Endothelial cell of umbilical vein (primary cell): ENCODE data around the gene EP400. TPM values are rescaled to one million over a fixed set of nuclear protein-coding genes. Genes with fewer than 3 reads are reported as not detected.

Experiments
- BruUV-seq: library from RNA; stranded (reverse); fragments of 400-500 nt; replicated peaks from 2 replicates; lab custom pipeline; 2021; lab: Mats Ljungman, UMichigan
- CTCF ChIA-PET: fragments of 300-600, 350-600 bp; sonication (Branson Sonifier 250); formaldehyde crosslinking; loops from one replicate; lab custom pipeline; 2021; ENCODE audit warnings: antibody characterized with exemption, inconsistent platforms; lab: Charles Lee
- POLR2A ChIA-PET: fragments of 300-600, 350-600 bp; sonication (Branson Sonifier 250); formaldehyde crosslinking; loops from one replicate; lab custom pipeline; 2021; ENCODE audit warnings: antibody characterized with exemption, inconsistent platforms; lab: Charles Lee
- DNase-seq: peaks from one replicate; pipeline ENCODE4 v3.0.0-alpha.2; 2011; ENCODE audit warnings: low read depth, low spot score
- FAIRE-seq: peaks from 2 replicates; lab custom pipeline; 2011; peaks lifted over from hg19 to GRCh38; lab: Jason Lieb, UNC
- H2AFZ ChIP-seq: 2 replicates; pipeline ENCODE4 v1.6.0; 2012; ENCODE audit warnings: low read depth, low read length, control low read depth, inconsistent platforms
- H3K27ac ChIP-seq: 2 replicates; pipeline ENCODE4 v1.5.1; 2011; ENCODE audit warnings: low read depth, mild to moderate bottlenecking, control low read depth, low read length, moderate library complexity; ENCODE audit not compliant: insufficient read depth
- H3K27me3 ChIP-seq, 2 experiments: 2 replicates each; pipeline versions ENCODE4 v1.6.0 to v1.6.1; 2011; ENCODE audit warnings: low read length in 2 of 2, mixed read lengths in 1 of 2; ENCODE audit not compliant: control insufficient read depth in 2 of 2, insufficient read depth in 2 of 2
- H3K36me3 ChIP-seq, 2 experiments: 2 replicates in 1 of 2; 3 replicates in 1 of 2; pipeline ENCODE4 v1.5.1; 2011; ENCODE audit warnings: low read length in 2 of 2, mild to moderate bottlenecking in 1 of 2, moderate library complexity in 1 of 2; ENCODE audit not compliant: control insufficient read depth in 2 of 2, insufficient read depth in 2 of 2; ENCODE audit errors: extremely low read depth in 1 of 2
- H3K4me1 ChIP-seq: 3 replicates; pipeline ENCODE4 v1.5.1; 2011; ENCODE audit warnings: mild to moderate bottlenecking, low read length; ENCODE audit not compliant: control insufficient read depth, insufficient read depth; ENCODE audit errors: extremely low read depth
- H3K4me2 ChIP-seq: 2 replicates; pipeline ENCODE4 v1.6.1; 2011; ENCODE audit warnings: low read length, control low read depth, mixed read lengths; ENCODE audit not compliant: insufficient read depth
- H3K4me3 ChIP-seq, 3 experiments: fragments of 200-600 bp in 1 of 3; sonication (generic), shearing (Covaris generic) in 1 of 3; replicated peaks in 1 of 3; 2 replicates each; pipeline ENCODE4 v1.5.1; 2011 to 2016; ENCODE audit warnings: control low read depth in 3 of 3, low read length in 3 of 3, mild to moderate bottlenecking in 2 of 3, inconsistent platforms in 1 of 3, low read depth in 1 of 3, moderate library complexity in 1 of 3; ENCODE audit not compliant: insufficient read depth in 1 of 3
- H3K79me2 ChIP-seq: 2 replicates; pipeline ENCODE4 v1.6.0; 2012; ENCODE audit warnings: low read length, inconsistent platforms; ENCODE audit not compliant: control insufficient read depth, insufficient read depth
- H3K9ac ChIP-seq: replicated peaks from 2 replicates; pipeline ENCODE3; 2011; ENCODE audit warnings: low read length, control low read depth; ENCODE audit not compliant: insufficient read depth; ENCODE audit errors: extremely low read depth
- H3K9me1 ChIP-seq: replicated peaks from 3 replicates; pipeline ENCODE4 v1.6.0; 2011; ENCODE audit warnings: mild to moderate bottlenecking, low read length; ENCODE audit not compliant: control insufficient read depth, insufficient read depth; ENCODE audit errors: extremely low read depth
- H3K9me3 ChIP-seq: replicated peaks from 2 replicates; pipeline ENCODE4 v1.5.1; 2012; ENCODE audit warnings: low read length, inconsistent platforms; ENCODE audit not compliant: control insufficient read depth, insufficient read depth
- H4K20me1 ChIP-seq: replicated peaks from 2 replicates; pipeline ENCODE3; 2011; ENCODE audit warnings: mild to moderate bottlenecking, low read length; ENCODE audit not compliant: control insufficient read depth, insufficient read depth; ENCODE audit errors: extremely low read depth
- EZH2 ChIP-seq: IDR thresholded peaks from 2 replicates; pipeline ENCODE4 v1.6.1; 2012; ENCODE audit warnings: borderline replicate concordance, low read depth, mild to moderate bottlenecking, moderate library complexity, low read length, inconsistent platforms; ENCODE audit not compliant: severe bottlenecking
- GATA2 ChIP-seq: IDR thresholded peaks from 2 replicates; pipeline ENCODE4 v1.7.0; 2011; ENCODE audit warnings: low read depth, mild to moderate bottlenecking, moderate library complexity, mixed read lengths, low read length; ENCODE audit not compliant: insufficient read length, insufficient read depth
- JUN ChIP-seq: IDR thresholded peaks from 2 replicates; pipeline ENCODE4 v1.6.1; 2011; ENCODE audit warnings: borderline replicate concordance, low read depth; ENCODE audit not compliant: insufficient read length, insufficient read depth
- MAX ChIP-seq: IDR thresholded peaks from 2 replicates; pipeline ENCODE4 v1.6.1; 2011; ENCODE audit not compliant: insufficient read depth, insufficient read length
- MYC ChIP-seq: IDR thresholded peaks from one replicate; pipeline ENCODE4 v1.6.1; 2011; ENCODE audit warnings: mild to moderate bottlenecking, low read depth, low read length
- POLR2A ChIP-seq: IDR thresholded peaks from 2 replicates; pipeline ENCODE4 v1.6.1; 2012; ENCODE audit warnings: low read depth, mild to moderate bottlenecking, control low read depth, low read length
- POLR2AphosphoS5 ChIP-seq: IDR thresholded peaks from 2 replicates; pipeline ENCODE4 v1.6.1; 2012; ENCODE audit warnings: low read depth, mild to moderate bottlenecking, control low read depth, low read length, moderate library complexity; ENCODE audit not compliant: insufficient read depth
- dilution Hi-C: fragments of 300-500 bp; cut with MboI; formaldehyde crosslinking; loops from one replicate; pipeline ENCODE4 v1.15.0; 2019; ENCODE audit warnings: low sequenced_read_pairs; ENCODE audit not compliant: extremely low pct_ligation_motif_present
- intact Hi-C: fragments of 100-400 bp; cut with micrococcal nuclease; formaldehyde crosslinking; loops from one replicate; pipeline ENCODE4 v1.10.0; 2022
- polyA plus RNA-seq, 4 experiments: library from polyadenylated mRNA; depleted of rRNA in 3 of 4; stranded (reverse) in 3 of 4; unstranded in 1 of 4; fragments of >200 nt; gene quantifications; 2 replicates each; pipeline versions ENCODE4 v1.2.1 to v1.2.3, GENCODE V29; 2011 to 2012; ENCODE audit warnings: missing spikeins in 1 of 4
- total RNA-seq: library from RNA; stranded (reverse); gene quantifications from 2 replicates; pipeline ENCODE4 v1.2.3, GENCODE V29; 2021

The EP400 gene
- total and polyA plus RNA-seq, 2 donors (not counting 3 experiments of a cell fraction or from before 2014, with no cell fraction given) = 9.0 to 57.7 TPM

- Histone ChIP-seq H3K4me2 (no peak overlapping the region), H2AFZ (no peak overlapping the region), H3K9me3 (no peaks in the 10 kb centered on the region), H3K4me1 (no peaks in the 10 kb centered on the region), H3K27me3 (no peaks in the 10 kb centered on the region), H3K9me1 (no peaks in the 10 kb centered on the region), H3K4me3 (no peak overlapping the region), H4K20me1 (no peaks in the 10 kb centered on the region), H3K27ac (no peak overlapping the region), H3K36me3 (peaks cover 4 to 11% of the 10 kb centered on the region in 2 experiments), H3K79me2 (no peaks in the 10 kb centered on the region), H3K9ac (no peak overlapping the region)
- CTCF ChIA-PET = no interaction called here
- dilution Hi-C loops = no loop called here
- TF ChIP-seq GATA2 (no peak), POLR2AphosphoS5 (no peak)
- BruUV-seq = no TSS peak
- intact Hi-C loops = no loop called here
- FAIRE-seq (no peak), DNase-seq (no peak)
- POLR2A ChIA-PET = interaction anchor here (0.6 kb wide), 1 partner anchor 68 kb away, joined by 6 read pairs; no protein-coding TSS in a partner anchor
Measured at GRCh38 chr12:131905630-131906091, 44.1 kb upstream of the EP400 start.

- Histone ChIP-seq H3K9ac (no peak overlapping the region), H4K20me1 (no peaks in the 10 kb centered on the region), H3K79me2 (no peaks in the 10 kb centered on the region), H3K4me2 (no peak overlapping the region), H3K27me3 (no peaks in the 10 kb centered on the region), H2AFZ (no peak overlapping the region), H3K27ac (no peak overlapping the region), H3K4me3 (no peak overlapping the region), H3K9me3 (no peaks in the 10 kb centered on the region), H3K9me1 (no peaks in the 10 kb centered on the region), H3K4me1 (peaks cover 6% of the 10 kb centered on the region), H3K36me3 (peaks cover 8 to 25% of the 10 kb centered on the region in 2 experiments)
- FAIRE-seq (no peak), DNase-seq (no peak)
- CTCF ChIA-PET = no interaction called here
- BruUV-seq = no TSS peak
- intact Hi-C loops = no loop called here
- TF ChIP-seq JUN (no peak), POLR2A (no peak), POLR2AphosphoS5 (no peak), MAX (no peak), GATA2 (no peak), MYC (no peak), EZH2 (no peak)
- POLR2A ChIA-PET = no interaction called here
- dilution Hi-C loops = no loop called here
Measured at GRCh38 chr12:131907379-131908091, 42.2 kb upstream of the EP400 start.
